Measurements from ENCODE around the gene SELENOP.

DNA sequence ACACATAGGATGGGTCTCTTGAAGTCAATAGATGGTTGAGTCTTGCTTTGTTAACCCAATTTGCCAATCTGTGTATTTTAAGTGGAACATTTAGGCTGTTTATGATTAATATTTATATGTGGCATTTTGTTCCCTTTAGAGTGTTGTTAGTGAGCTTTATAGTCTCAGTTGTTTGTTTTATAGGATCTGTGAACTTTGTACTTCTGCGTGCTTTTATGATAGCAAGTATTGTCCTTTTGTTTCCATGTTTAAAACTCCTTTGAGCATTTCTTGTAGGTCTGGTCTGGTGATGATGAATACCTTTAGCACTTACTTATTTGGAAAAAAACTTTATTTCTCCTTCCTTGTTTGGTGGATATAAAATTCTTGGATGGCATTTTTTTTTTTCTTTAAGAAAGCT, 23.8 kb downstream of the SELENOP start:
- TF ChIP-seq, protein P1, sequence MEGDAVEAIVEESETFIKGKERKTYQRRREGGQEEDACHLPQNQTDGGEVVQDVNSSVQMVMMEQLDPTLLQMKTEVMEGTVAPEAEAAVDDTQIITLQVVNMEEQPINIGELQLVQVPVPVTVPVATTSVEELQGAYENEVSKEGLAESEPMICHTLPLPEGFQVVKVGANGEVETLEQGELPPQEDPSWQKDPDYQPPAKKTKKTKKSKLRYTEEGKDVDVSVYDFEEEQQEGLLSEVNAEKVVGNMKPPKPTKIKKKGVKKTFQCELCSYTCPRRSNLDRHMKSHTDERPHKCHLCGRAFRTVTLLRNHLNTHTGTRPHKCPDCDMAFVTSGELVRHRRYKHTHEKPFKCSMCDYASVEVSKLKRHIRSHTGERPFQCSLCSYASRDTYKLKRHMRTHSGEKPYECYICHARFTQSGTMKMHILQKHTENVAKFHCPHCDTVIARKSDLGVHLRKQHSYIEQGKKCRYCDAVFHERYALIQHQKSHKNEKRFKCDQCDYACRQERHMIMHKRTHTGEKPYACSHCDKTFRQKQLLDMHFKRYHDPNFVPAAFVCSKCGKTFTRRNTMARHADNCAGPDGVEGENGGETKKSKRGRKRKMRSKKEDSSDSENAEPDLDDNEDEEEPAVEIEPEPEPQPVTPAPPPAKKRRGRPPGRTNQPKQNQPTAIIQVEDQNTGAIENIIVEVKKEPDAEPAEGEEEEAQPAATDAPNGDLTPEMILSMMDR (conservative IDR thresholded peaks at IDR 0.05): no peak
- TF ChIP-seq EZH2 (IDR thresholded peaks at IDR 0.05; ENCODE audit: low read depth): no peak
